ENCODE results near the gene BAD. TPM values are rescaled to one million over a fixed set of nuclear protein-coding genes. Genes with fewer than 3 reads are reported as not detected.
A peak's percentile ranks its signal among the peaks of the same experiment; 100 is the strongest.

The BAD gene
- total RNA-seq, 1 donor, result 64.3 TPM

DNA sequence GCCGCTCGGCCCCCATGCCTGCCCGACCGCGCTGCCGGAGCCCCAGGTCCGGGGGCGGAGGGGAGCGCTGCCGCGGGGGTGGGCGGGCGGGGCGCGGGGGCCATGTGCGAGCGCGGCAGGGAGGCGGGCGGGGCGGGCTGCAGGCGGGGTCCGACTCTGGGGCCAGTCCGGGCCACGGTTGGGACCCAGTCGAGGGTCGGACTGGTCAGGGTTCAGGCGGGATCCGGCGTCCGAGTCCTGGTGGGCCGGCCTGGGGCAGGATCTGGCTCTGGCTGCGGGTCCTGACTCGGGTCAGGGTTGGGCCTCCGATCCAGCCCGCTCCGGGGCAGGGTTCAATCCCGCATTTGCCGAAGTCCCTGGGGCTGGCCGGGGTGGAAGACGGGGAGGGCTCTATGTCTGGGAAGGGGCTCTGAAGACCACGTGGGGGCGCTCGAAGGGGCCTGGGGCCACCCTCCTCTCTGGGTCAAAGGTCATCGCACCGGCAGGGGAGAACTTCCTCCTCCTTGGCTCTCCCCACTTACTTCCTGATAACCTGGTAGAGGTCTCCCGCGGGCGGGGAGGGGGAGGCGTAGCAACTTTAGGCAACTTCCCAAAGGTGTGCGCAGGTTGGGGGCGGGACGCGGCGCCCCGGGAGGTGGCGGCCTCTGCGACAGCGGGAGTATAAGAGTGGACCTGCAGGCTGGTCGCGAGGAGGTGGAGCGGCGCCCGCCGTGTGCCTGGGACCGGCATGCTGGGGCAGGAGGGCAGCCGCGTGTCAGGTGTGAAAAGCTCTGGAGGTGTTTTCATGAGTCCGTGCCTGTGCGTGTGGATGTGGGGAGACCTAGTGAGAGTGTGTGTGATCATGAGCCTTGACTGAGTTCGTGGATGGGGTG lies 21.5 kb upstream of the BAD start:
- TF ChIP-seq, protein P1, sequence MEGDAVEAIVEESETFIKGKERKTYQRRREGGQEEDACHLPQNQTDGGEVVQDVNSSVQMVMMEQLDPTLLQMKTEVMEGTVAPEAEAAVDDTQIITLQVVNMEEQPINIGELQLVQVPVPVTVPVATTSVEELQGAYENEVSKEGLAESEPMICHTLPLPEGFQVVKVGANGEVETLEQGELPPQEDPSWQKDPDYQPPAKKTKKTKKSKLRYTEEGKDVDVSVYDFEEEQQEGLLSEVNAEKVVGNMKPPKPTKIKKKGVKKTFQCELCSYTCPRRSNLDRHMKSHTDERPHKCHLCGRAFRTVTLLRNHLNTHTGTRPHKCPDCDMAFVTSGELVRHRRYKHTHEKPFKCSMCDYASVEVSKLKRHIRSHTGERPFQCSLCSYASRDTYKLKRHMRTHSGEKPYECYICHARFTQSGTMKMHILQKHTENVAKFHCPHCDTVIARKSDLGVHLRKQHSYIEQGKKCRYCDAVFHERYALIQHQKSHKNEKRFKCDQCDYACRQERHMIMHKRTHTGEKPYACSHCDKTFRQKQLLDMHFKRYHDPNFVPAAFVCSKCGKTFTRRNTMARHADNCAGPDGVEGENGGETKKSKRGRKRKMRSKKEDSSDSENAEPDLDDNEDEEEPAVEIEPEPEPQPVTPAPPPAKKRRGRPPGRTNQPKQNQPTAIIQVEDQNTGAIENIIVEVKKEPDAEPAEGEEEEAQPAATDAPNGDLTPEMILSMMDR (IDR thresholded peaks at IDR 0.05; ENCODE audit: insufficient read depth, low read depth, low read length), result peak; percentile 26
- peak; percentile 51 for DNase-seq (ENCODE audit: low read depth)

DNA sequence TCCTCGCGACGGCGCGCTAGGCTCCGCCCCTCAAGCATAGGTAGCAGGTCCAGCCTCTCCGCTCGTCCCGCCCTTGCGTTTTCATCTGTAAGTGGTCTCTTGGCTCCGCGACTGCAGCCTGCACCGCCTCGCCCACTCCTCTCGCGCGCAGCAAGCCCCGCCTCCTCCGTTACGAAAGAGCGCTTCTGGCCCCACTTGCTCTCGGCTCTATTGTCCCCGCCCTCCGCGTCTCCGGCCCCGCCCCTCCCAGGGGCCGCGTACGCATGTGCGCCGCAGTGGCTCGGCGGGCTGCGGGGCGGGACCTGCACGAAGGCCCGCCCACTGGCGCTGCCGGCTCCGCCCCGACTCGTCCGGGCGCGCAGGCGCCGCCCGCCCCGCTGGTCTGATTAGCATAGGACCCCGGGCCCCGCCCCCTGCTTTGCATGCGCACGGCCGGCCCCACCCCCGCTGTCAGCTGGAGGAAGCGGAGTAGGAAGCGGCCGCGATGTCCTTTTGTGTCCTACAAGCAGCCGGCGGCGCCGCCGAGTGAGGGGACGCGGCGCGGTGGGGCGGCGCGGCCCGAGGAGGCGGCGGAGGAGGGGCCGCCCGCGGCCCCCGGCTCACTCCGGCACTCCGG lies 20.7 kb upstream of the BAD start, which contains the start of gene ESRRA:
Gene ESRRA (plus strand): TSS at position 450 of the 616 bp plus-strand sequence. CDS start 1,656 bp downstream, outside the sequence.
- peak within 1 kb of the TSS; percentile 77 for H3K4me3 ChIP-seq (ENCODE audit: low read depth, low read length)
- TF ChIP-seq, protein P1 (IDR thresholded peaks at IDR 0.05; ENCODE audit: insufficient read depth, low read depth, low read length), result no peak
- peak; percentile 98 for DNase-seq (ENCODE audit: low read depth)

More for the DNA sequence above, 21.5 kb upstream of the BAD start:
- peak overlapping the region; percentile 77 for H3K4me3 ChIP-seq (ENCODE audit: low read depth, low read length)

DNA sequence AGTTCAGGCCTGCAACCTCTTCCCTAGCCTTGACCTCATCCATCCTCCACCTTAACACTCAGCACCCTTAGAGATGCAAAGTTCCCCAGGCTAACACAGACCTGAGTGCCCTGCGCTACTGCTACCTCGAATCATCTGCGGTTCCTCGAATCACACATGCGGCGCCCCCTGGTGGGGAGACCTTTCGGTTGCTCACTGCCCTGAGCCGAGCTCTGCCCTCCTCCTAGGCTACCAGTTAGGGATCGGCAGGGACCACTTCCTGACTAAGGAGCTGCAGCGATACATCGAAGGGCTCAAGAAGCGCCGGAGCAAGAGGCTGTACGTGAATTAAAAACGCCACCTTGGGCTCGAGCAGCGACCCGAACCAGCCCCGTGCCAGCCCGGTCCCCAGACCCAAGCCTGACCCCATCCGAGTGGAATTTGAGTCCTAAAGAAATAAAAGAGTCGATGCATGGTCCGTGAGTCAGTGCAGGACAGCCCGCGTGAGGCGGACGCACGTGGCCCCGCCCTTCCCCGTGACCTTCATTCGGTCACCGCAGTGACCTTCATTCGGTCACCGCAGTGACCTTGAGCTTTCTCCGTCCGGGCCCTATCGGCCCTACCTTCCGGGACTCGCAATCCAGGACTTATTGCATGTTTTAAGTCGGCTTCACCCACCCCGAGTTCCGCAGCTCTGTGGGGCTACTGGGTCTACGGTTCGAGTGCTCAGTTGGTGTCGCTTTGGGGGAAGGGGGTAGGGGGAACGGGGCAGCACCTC lies 20.0 kb upstream of the BAD start:
- H3K4me3 ChIP-seq (ENCODE audit: low read depth, low read length), result peak overlapping the region; percentile 70
- peak; percentile 92 for DNase-seq (ENCODE audit: low read depth)
- TF ChIP-seq, protein P1 (IDR thresholded peaks at IDR 0.05; ENCODE audit: insufficient read depth, low read depth, low read length), result peak; percentile 87

DNA sequence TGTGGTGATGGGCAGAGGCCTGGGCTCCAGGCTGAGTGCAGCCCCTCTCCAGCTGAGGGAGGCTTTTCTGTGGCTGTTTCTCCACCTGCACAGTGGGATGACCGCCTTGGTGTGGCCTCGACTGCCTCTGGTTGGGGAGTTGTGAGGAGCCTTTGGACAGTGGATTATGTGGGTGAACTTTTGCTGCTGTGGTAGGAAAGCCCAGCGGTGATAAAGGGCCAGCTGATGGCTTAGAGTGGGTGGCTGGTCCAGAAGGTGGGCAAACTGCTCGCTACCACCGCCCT lies 19.5 kb upstream of the BAD start:
- no peak for DNase-seq (ENCODE audit: low read depth)
- TF ChIP-seq, protein P1 (IDR thresholded peaks at IDR 0.05; ENCODE audit: insufficient read depth, low read depth, low read length), result no peak
- no peak overlapping the region for H3K4me3 ChIP-seq (ENCODE audit: low read depth, low read length)

DNA sequence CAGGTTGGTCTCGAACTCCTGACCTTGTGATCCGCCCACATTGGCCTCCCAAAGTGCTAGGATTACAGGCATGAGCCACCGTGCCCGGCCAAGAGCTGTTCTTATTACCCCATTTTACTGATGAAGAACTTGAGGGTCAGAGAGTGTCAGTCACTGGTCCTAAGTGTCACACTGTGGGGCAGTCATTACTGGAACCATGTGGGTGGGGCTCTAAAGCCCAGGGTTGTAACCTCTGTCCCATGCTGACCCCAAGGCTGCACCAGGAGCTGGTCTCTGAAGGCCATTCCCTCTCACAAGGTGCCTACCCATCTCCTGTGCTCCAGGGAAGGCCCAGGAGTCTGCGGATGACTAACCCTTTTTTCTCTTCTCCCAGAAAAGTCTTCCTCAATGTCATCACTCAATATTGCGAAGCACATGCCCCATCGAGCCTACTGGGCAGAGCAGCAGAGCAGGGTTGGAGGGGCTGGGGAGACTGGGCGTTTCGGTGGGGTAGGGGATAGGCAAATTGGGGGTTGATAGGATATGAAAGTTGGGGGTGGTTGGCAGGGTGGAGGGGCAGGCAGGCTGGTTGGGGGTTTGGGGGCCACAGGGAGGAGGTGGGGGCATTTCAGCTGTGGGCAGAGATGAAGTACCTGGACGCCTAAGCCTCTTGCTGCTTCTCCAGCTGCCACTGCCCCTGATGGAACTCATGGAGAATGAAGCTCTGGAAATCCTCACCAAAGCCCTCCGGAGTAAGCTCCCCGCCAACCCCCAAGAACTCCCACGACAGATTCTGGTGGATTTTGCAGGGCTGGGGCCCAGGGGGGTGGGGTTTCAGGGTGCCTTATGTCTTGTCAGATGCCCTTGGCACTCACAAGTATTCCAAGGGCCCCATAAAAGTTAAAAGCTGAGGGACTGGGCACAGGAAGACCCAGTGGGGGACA lies 18.9 kb upstream of the BAD start:
- TF ChIP-seq, protein P1 (IDR thresholded peaks at IDR 0.05; ENCODE audit: insufficient read depth, low read depth, low read length), result no peak
- DNase-seq (ENCODE audit: low read depth), result no peak
- H3K4me3 ChIP-seq (ENCODE audit: low read depth, low read length), result no peak overlapping the region

Data from fibroblast of villous mesenchyme (primary cell).